Measurements from ENCODE around the gene MSLN.
A peak's percentile ranks its signal among the peaks of the same experiment; 100 is the strongest.
"Not testable (repeated sequence)": the region's sequence is repeated elsewhere in the genome, so short reads cannot be mapped to it uniquely, and the experiment has no call there.

Gene MSLN

DNA sequence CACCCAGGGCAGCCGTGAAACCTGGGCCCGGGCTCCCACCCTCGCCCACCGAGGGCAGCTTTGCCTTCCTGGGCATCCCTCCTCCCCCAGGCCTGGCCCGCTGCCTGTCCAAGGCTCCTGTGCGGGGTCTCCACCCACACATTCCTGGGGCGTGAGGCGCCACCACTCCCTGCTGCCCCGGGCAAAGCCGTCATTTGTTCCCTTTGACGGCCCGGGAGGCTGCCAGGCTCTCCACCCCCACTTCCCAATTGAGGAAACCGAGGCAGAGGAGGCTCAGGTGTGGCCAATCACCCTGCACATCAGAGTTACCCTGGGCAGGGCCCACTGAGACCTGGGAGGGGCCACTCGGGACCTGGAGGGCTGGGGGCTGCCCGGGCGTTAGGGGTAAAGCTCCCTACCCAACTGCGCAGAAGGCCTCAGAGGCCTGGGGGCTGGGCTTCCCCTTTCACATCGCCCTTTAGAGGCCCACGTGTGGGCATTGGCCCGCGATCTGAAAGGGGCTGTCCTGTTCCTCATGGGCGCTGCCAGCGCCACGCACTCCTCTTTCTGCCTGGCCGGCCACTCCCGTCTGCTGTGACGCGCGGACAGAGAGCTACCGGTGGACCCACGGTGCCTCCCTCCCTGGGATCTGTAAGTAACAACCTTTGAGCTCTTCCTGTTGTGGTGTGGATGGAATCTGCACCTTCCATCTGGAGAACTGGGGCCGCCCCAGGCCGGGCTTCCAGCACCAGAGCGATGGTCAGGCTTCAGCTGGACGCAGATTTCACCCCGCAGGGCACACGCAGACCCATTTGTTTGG is at the start of gene MSLN:
Gene MSLN (plus strand): TSS at position 190 of the 799 bp plus-strand sequence. CDS start 1,947 bp downstream, outside the sequence.
- Histone ChIP-seq H3K4me1 (ENCODE audit: control insufficient read depth in 1 of 2, insufficient read depth in 1 of 2, low read depth in 1 of 2, low read length in 1 of 2) (peaks cover 0 to 3% of the 10 kb centered on the region in 2 experiments), H3K9me3 (no peaks in the 10 kb centered on the region), H3K27ac (no peak within 1 kb of the TSS), H3K4me3 (ENCODE audit: low read depth in 1 of 2, low read length in 1 of 2) (no peak within 1 kb of the TSS), H3K36me3 (no peaks in the 10 kb centered on the region), H3K27me3 (peaks cover 2% of the 10 kb centered on the region)
- TF ChIP-seq, protein P1, sequence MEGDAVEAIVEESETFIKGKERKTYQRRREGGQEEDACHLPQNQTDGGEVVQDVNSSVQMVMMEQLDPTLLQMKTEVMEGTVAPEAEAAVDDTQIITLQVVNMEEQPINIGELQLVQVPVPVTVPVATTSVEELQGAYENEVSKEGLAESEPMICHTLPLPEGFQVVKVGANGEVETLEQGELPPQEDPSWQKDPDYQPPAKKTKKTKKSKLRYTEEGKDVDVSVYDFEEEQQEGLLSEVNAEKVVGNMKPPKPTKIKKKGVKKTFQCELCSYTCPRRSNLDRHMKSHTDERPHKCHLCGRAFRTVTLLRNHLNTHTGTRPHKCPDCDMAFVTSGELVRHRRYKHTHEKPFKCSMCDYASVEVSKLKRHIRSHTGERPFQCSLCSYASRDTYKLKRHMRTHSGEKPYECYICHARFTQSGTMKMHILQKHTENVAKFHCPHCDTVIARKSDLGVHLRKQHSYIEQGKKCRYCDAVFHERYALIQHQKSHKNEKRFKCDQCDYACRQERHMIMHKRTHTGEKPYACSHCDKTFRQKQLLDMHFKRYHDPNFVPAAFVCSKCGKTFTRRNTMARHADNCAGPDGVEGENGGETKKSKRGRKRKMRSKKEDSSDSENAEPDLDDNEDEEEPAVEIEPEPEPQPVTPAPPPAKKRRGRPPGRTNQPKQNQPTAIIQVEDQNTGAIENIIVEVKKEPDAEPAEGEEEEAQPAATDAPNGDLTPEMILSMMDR (IDR thresholded peaks at IDR 0.05) = no peak

DNA sequence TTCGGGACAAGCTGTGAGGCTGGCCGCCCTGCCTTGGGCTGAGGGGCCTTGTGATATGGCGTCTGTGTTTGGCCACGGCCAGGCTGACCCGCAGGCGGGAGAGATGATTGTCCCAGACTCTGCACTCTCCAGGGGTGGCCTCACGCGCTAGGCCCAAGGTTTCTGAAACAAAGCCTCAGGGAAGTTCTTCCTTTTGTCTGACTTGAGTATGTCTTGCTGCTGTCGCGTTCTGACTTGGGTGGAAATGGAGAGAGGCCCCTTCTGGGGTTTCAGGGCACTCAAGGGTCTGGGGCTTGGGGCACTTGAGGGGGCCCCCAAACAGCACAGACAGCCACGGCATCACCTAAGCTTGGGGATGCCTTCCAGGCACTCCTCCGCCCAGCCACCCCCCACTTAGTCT is 49.5 kb upstream of the MSLN start:
- TF ChIP-seq, protein P1 (IDR thresholded peaks at IDR 0.05) = no peak
- Histone ChIP-seq H3K36me3 (no peaks in the 10 kb centered on the region), H3K4me1 (ENCODE audit: control insufficient read depth in 1 of 2, insufficient read depth in 1 of 2, low read depth in 1 of 2, low read length in 1 of 2) (peaks cover 9 to 15% of the 10 kb centered on the region in 2 experiments), H3K4me3 (ENCODE audit: low read depth in 1 of 2, low read length in 1 of 2) (no peak overlapping the region), H3K27me3 (peaks cover 100% of the 10 kb centered on the region), H3K9me3 (no peaks in the 10 kb centered on the region), H3K27ac (no peak overlapping the region)

DNA sequence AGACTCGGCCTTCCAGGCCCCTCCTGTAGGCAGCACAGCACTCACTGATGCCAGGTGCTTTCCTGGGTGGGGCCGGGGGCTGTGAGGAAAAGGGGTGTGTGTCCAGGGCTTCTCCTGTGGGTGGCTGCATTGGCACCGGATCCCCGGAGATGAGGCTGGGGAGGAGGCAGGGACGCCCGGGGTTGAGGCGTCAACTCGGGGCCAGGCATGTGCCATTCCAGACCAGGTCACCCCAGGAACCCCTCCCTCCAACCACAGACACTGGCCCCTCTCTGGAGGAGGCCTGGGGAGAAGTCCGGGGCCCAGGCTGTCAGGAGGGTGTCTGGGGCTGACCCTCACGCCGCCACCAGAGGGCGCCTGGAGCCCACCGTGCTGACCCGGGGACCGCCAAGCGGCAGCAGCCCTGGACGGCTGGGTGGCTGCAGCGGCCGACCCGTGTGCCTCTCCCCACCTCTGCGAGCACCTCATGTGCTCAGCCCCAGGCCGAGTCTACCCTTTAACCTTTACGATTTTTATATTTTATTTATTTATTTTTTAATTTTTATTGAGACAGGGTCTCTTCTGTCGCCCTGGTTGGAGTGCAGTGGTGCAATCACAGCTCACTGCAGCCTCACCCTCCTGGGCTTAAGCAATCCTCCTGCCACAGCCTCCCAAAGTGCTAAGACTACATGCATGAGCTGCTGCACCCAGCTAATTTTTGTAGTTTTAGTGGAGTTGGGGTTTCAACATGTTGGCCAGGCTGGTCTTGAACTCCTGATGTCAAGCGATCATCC is 48.8 kb upstream of the MSLN start:
- Histone ChIP-seq H3K9me3 (no peaks in the 10 kb centered on the region), H3K27me3 (peaks cover 100% of the 10 kb centered on the region), H3K27ac (no peak overlapping the region), H3K4me3 (ENCODE audit: low read depth in 1 of 2, low read length in 1 of 2) (no peak overlapping the region), H3K4me1 (ENCODE audit: control insufficient read depth in 1 of 2, insufficient read depth in 1 of 2, low read depth in 1 of 2, low read length in 1 of 2) (peaks cover 9 to 16% of the 10 kb centered on the region in 2 experiments), H3K36me3 (no peaks in the 10 kb centered on the region)
- TF ChIP-seq, protein P1 (IDR thresholded peaks at IDR 0.05) = peak; percentile 79

DNA sequence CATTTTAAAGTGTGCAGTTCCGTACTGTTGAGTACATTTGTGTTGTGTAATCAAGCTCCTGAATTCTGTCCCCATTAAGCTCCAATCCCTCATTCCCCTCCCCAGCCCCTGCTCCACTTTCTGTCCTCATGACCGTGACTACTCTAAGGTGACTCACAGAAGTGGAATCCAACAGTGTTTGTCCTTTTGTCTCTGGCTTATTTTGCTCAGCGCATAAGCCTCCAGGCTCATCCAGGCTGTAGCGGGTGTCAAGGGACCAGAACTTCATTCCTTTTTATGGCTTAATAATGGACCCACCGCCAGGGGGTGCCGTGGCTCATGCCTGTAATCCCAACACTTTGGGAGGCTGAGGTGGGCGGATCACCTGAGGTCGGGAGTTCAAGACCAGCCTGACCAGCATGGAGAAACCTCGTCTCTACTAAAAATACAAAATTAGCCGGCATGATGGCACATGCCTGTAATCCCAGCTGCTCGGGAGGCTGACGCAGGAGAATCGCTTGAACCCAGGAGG is 47.7 kb upstream of the MSLN start:
- H3K4me3 ChIP-seq (ENCODE audit: low read depth in 1 of 2, low read length in 1 of 2); H3K9me3 ChIP-seq; H3K36me3 ChIP-seq; H3K27ac ChIP-seq: not testable (repeated sequence)
- Histone ChIP-seq H3K4me1 (ENCODE audit: control insufficient read depth in 1 of 2, insufficient read depth in 1 of 2, low read depth in 1 of 2, low read length in 1 of 2) (peaks cover 9 to 16% of the 10 kb centered on the region in 2 experiments), H3K27me3 (peaks cover 100% of the 10 kb centered on the region)

DNA sequence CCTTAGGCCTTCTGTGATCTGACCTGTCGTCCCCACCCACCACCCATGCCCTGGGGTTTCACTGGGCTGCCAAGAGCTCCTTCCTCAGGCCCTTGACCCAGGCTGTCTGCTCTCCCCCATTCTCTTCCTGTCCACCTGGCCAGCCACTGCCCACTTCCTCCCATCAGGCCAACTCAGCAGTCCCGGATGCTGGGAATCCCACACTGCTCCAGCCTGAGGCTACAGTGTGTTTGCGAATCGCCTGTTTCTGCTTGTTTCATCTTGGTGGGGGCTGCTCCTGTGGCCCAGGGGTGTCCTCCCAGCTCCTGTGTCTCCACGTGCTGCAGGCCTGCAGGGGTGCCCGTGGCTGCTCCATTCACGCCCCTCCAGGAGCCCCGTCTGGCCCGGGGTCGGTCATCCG is 46.5 kb upstream of the MSLN start:
- TF ChIP-seq, protein P1 (IDR thresholded peaks at IDR 0.05) = no peak
- Histone ChIP-seq H3K27ac (no peak overlapping the region), H3K4me3 (ENCODE audit: low read depth in 1 of 2, low read length in 1 of 2) (no peak overlapping the region), H3K36me3 (no peaks in the 10 kb centered on the region), H3K4me1 (ENCODE audit: control insufficient read depth in 1 of 2, insufficient read depth in 1 of 2, low read depth in 1 of 2, low read length in 1 of 2) (peaks cover 9 to 16% of the 10 kb centered on the region in 2 experiments), H3K27me3 (peaks cover 100% of the 10 kb centered on the region), H3K9me3 (no peaks in the 10 kb centered on the region)
